Stimulated activated CD4-positive, alpha-beta T cell treated with anti-CD3 and anti-CD28 coated beads, Interleukin-4, amount 100 ng/mL, for 4 hours (primary cell): ENCODE results near the gene PREX1.
A peak's percentile ranks its signal among the peaks of the same experiment; 100 is the strongest.

ENCODE experiments used
- DNase-seq, 2 experiments: peaks; one replicate each; pipeline ENCODE4 v3.0.0-alpha.2; 2020

The PREX1 gene

GRCh38 chr20:48674461-48674860 is 153.3 kb downstream of the PREX1 start:
- no peak for DNase-seq

- no peak for DNase-seq
Observed at GRCh38 chr20:48673507-48673906, 154.3 kb downstream of the PREX1 start.

GRCh38 chr20:48672324-48672723 is 155.5 kb downstream of the PREX1 start:
- no peak for DNase-seq

GRCh38 chr20:48671141-48671540 is 156.7 kb downstream of the PREX1 start:
- DNase-seq = no peak

- DNase-seq = no peak
Observed at GRCh38 chr20:48669946-48670605, 157.7 kb downstream of the PREX1 start.

GRCh38 chr20:48668451-48668946 is 159.3 kb downstream of the PREX1 start:
- DNase-seq = no peak

GRCh38 chr20:48667889-48668413 is 159.8 kb downstream of the PREX1 start:
- DNase-seq = no peak

- DNase-seq = no peak
Observed at GRCh38 chr20:48667481-48667880, 160.3 kb downstream of the PREX1 start.

- no peak for DNase-seq
Observed at GRCh38 chr20:48665785-48666184, 162.0 kb downstream of the PREX1 start.

GRCh38 chr20:48662711-48663110 is 165.1 kb downstream of the PREX1 start:
- DNase-seq = no peak

GRCh38 chr20:48661575-48662455 is 166.0 kb downstream of the PREX1 start:
- DNase-seq = no peak

GRCh38 chr20:48660788-48661187 is 167.0 kb downstream of the PREX1 start:
- DNase-seq = no peak

- no peak for DNase-seq
Observed at GRCh38 chr20:48659858-48660257, 167.9 kb downstream of the PREX1 start.

GRCh38 chr20:48658505-48658904 is 169.3 kb downstream of the PREX1 start:
- no peak for DNase-seq

- DNase-seq = no peak
Observed at GRCh38 chr20:48658198-48658476, 169.7 kb downstream of the PREX1 start.

- DNase-seq = peak; percentile 48 to 61
Observed at GRCh38 chr20:48657426-48658197, 170.2 kb downstream of the PREX1 start.

- no peak for DNase-seq
Observed at GRCh38 chr20:48656661-48657211, 171.1 kb downstream of the PREX1 start.

- no peak for DNase-seq
Observed at GRCh38 chr20:48656137-48656536, 171.7 kb downstream of the PREX1 start.

- DNase-seq = no peak
Observed at GRCh38 chr20:48653706-48654051, 174.1 kb downstream of the PREX1 start.

- DNase-seq = no peak
Observed at GRCh38 chr20:48652961-48653705, 174.7 kb downstream of the PREX1 start.

- DNase-seq = no peak
Observed at GRCh38 chr20:48651960-48652359, 175.8 kb downstream of the PREX1 start.

GRCh38 chr20:48651271-48651670 is 176.5 kb downstream of the PREX1 start:
- no peak for DNase-seq
